ENCODE results near the gene GSX2. TPM values are rescaled to one million over a fixed set of nuclear protein-coding genes. Genes with fewer than 3 reads are reported as not detected.

Gene GSX2
- total RNA-seq, 2 experiments from 2014 or later, result not detected

DNA sequence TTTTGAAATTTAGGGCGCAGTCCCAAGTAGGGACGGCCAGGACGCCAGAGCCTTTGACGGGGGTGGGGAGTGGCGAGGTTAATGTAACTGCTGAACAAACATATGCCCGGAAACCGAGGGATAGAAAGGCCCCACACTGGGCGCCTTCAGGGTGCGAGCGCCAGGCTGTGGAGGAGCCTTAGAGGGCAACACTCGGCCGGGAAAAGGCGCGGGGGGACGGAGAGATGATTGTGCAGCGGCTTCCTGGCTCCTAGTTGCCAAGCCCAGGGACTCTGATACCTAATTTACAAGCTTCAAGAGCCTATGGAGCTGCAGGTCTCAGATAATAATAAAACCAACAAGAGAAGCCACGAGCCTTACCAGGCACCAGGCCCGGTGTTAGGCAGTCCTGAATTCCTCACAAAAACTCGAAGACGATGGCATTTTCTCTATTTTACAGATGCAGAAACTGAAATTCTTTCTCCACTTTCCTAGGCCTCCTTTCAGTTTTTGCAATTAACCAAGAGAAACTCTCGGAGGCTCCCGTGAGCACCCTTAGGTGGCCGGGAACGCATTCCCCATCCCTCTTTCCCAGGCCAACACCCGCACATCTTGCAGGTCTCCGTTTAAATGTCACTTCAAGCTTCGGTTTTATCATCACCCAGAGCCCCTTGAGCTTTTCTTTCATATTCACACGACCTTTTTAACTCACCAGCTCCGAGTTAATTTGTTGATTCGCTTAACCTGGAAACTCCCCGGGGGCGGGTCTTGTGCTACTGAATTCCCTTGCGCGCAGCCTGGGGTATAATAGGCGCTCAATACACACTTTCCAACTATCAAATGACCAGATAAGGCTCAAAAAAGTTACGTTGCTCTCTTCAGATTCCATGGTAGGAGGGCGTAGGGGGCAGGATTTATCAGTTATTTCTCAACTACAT, 6.4 kb upstream of the GSX2 start:
- peak in 4 of 14 experiments; percentile 13 to 58 (median 38) for DNase-seq
- Histone ChIP-seq H3K36me3 (ENCODE audit: insufficient read depth, low read length) (no peaks in the 10 kb centered on the region), H3K27ac (ENCODE audit: low read depth in 1 of 2, low read length in 2 of 2) (no peak overlapping the region), H3K27me3 (ENCODE audit: control insufficient read depth in 1 of 2, insufficient read depth in 2 of 2, low read length in 2 of 2) (peaks cover 67 to 70% of the 10 kb centered on the region in 2 experiments), H3K4me3 (ENCODE audit: low read length) (no peak overlapping the region), H3K4me1 (ENCODE audit: insufficient read depth, low read length) (peaks cover 30% of the 10 kb centered on the region), H3K9me3 (ENCODE audit: control insufficient read depth in 1 of 2, insufficient read depth in 1 of 2, low read length in 2 of 2) (peaks cover 0 to 10% of the 10 kb centered on the region in 2 experiments)
- Mint-ChIP-seq H3K9me3 (no peaks in the 10 kb centered on the region), H3K4me3 (peak overlapping the region; percentile 49), H3K36me3 (ENCODE audit: low read depth) (no peaks in the 10 kb centered on the region), H3K27me3 (peaks cover 77% of the 10 kb centered on the region), H3K27ac (no peak overlapping the region), H3K4me1 (ENCODE audit: low read depth) (peaks cover 41% of the 10 kb centered on the region)
- ATAC-seq (ENCODE audit: poor library complexity), result peak; percentile 18
- CTCF ChIA-PET, result no interaction called here
- intact Hi-C loops (cut with DNase I, micrococcal nuclease), result loop anchor here (1.0 to 10.0 kb wide), 3 partner anchors 26 to 1229 kb away; partner anchors contain the start of genes CHIC2 (in 1 of the 2) and RASL11B (in 1 of the 2)
- TF ChIP-seq, protein P1, sequence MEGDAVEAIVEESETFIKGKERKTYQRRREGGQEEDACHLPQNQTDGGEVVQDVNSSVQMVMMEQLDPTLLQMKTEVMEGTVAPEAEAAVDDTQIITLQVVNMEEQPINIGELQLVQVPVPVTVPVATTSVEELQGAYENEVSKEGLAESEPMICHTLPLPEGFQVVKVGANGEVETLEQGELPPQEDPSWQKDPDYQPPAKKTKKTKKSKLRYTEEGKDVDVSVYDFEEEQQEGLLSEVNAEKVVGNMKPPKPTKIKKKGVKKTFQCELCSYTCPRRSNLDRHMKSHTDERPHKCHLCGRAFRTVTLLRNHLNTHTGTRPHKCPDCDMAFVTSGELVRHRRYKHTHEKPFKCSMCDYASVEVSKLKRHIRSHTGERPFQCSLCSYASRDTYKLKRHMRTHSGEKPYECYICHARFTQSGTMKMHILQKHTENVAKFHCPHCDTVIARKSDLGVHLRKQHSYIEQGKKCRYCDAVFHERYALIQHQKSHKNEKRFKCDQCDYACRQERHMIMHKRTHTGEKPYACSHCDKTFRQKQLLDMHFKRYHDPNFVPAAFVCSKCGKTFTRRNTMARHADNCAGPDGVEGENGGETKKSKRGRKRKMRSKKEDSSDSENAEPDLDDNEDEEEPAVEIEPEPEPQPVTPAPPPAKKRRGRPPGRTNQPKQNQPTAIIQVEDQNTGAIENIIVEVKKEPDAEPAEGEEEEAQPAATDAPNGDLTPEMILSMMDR (IDR thresholded peaks at IDR 0.05), result no peak
- POLR2A ChIA-PET, result interaction anchor here (0.6 to 1.0 kb wide), 3 partner anchors 30 to 77 kb away, joined by 3 to 8 read pairs (median 4); partner anchors contain the start of gene CHIC2

DNA sequence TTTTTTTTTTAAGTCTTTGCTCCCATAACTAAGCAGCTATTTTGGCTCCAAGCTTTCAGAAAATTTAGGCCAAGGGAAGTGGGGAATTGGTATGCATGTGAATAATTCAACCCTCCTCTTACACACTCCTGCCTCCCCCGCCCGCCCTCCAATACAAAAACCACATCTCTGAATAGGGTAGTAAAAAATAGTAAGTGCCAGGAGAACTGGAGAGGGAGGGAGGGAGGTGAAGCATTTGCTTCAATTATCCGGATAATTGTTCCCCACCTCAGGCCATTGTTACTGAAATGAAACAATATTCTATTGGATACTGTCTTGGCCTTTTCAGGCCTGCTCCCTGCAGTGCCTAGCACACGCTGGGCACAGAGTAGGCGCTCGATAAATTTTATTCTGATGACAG, 5.5 kb upstream of the GSX2 start:
- Histone ChIP-seq H3K4me1 (ENCODE audit: insufficient read depth, low read length) (peaks cover 37% of the 10 kb centered on the region), H3K36me3 (ENCODE audit: insufficient read depth, low read length) (no peaks in the 10 kb centered on the region), H3K9me3 (ENCODE audit: control insufficient read depth in 1 of 2, insufficient read depth in 1 of 2, low read length in 2 of 2) (peaks cover 0 to 12% of the 10 kb centered on the region in 2 experiments), H3K4me3 (ENCODE audit: low read length) (no peak overlapping the region), H3K27me3 (ENCODE audit: control insufficient read depth in 1 of 2, insufficient read depth in 2 of 2, low read length in 2 of 2) (peaks cover 75 to 77% of the 10 kb centered on the region in 2 experiments), H3K27ac (ENCODE audit: low read depth in 1 of 2, low read length in 2 of 2) (no peak overlapping the region)
- H3K27ac Mint-ChIP-seq, result no peak overlapping the region
- ChIA-PET CTCF (no interaction called here), POLR2A (interaction anchor here (0.6 kb wide), 1 partner anchor 60 kb away, joined by 4 read pairs; no protein-coding TSS in a partner anchor)
- ATAC-seq (ENCODE audit: poor library complexity) (no peak), DNase-seq (no peak)
- peaks cover 50% of the 10 kb centered on the region for H3K4me1 Mint-ChIP-seq (ENCODE audit: low read depth)
- no peaks in the 10 kb centered on the region for H3K36me3 Mint-ChIP-seq (ENCODE audit: low read depth)
- no peak overlapping the region for H3K4me3 Mint-ChIP-seq
- H3K9me3 Mint-ChIP-seq, result no peaks in the 10 kb centered on the region
- intact Hi-C loops (cut with DNase I, micrococcal nuclease), result loop anchor here in 1 of 2 experiments (10.0 kb wide), 1 partner anchor 1230 kb away; the partner anchor contains the start of gene RASL11B
- peaks cover 83% of the 10 kb centered on the region for H3K27me3 Mint-ChIP-seq
- TF ChIP-seq, protein P1 (IDR thresholded peaks at IDR 0.05), result no peak

DNA sequence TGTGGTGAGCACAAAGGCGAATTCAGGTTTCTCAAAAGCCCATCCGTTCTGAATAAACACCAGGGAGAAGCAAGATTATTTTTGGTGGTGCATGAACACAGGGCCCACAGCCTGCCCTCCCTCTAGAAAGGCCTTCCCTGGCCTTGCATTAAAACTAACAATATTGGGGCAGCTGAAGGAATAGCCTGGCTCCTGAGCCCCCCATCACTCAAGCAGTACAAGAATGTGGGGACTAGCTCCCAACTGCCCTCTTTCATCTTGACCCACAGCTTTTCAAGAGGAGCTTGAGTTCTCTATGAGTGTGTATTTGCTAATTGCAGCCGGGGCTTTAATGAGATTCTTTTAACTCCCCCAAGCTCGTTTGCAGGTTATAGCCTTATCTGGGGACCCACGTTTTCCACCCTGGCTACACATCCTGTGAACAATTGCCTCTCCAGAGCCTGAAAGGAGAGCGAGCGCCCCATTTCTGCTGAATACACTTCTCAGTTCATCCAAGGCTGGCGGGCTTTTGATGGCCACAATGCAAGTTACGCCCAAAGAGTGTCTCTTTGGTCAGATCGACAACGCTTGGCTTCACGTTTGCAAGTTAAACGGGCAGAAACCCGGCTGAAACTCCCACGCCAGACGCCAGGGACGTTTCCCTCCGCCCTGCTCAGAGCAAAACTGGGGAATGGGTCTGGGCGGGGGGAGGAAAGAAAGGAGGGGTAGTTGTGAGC, 4.7 kb upstream of the GSX2 start:
- CTCF ChIA-PET, result no interaction called here
- no peak overlapping the region for H3K4me3 ChIP-seq (ENCODE audit: low read length)
- peaks cover 81 to 85% of the 10 kb centered on the region in 2 experiments for H3K27me3 ChIP-seq (ENCODE audit: control insufficient read depth in 1 of 2, insufficient read depth in 2 of 2, low read length in 2 of 2)
- H3K36me3 Mint-ChIP-seq (ENCODE audit: low read depth), result no peaks in the 10 kb centered on the region
- intact Hi-C loops (cut with DNase I, micrococcal nuclease), result loop anchor here in 1 of 2 experiments (10.0 kb wide), 1 partner anchor 1230 kb away; the partner anchor contains the start of gene RASL11B
- H3K9me3 ChIP-seq (ENCODE audit: control insufficient read depth in 1 of 2, insufficient read depth in 1 of 2, low read length in 2 of 2), result peaks cover 0 to 19% of the 10 kb centered on the region in 2 experiments
- H3K27ac Mint-ChIP-seq, result no peak overlapping the region
- H3K27me3 Mint-ChIP-seq, result peaks cover 91% of the 10 kb centered on the region
- DNase-seq (no peak), ATAC-seq (ENCODE audit: poor library complexity) (no peak)
- no peaks in the 10 kb centered on the region for H3K9me3 Mint-ChIP-seq
- no peak overlapping the region for H3K27ac ChIP-seq (ENCODE audit: low read depth in 1 of 2, low read length in 2 of 2)
- peaks cover 52% of the 10 kb centered on the region for H3K4me1 Mint-ChIP-seq (ENCODE audit: low read depth)
- peaks cover 45% of the 10 kb centered on the region for H3K4me1 ChIP-seq (ENCODE audit: insufficient read depth, low read length)
- H3K4me3 Mint-ChIP-seq, result no peak overlapping the region
- H3K36me3 ChIP-seq (ENCODE audit: insufficient read depth, low read length), result no peaks in the 10 kb centered on the region
- POLR2A ChIA-PET, result no interaction called here
- TF ChIP-seq, protein P1 (IDR thresholded peaks at IDR 0.05), result no peak
